PC-3 (cell line): ENCODE results near the gene TRIM28. TPM values are rescaled to one million over a fixed set of nuclear protein-coding genes. Genes with fewer than 3 reads are reported as not detected.
A peak's percentile ranks its signal among the peaks of the same experiment; 100 is the strongest.

ENCODE experiments used
- ATAC-seq: fragments of 200-7000 bp; cut with Tn5 transposase; 2 replicates; pipeline ENCODE4 v1.9.1; 2020; ENCODE audit warnings: mild to moderate bottlenecking, moderate library complexity
- BruUV-seq: library from RNA; stranded (reverse); fragments of 400-500 nt; replicated peaks from 2 replicates; lab custom pipeline; 2021; lab: Mats Ljungman, UMichigan
- CTCF ChIA-PET: fragments of 300-600 bp; sonication (Branson Sonifier 250); formaldehyde crosslinking; loops from one replicate; lab custom pipeline; 2022; ENCODE audit warnings: antibody characterized with exemption; lab: Charles Lee
- POLR2A ChIA-PET: fragments of 300-600 bp; sonication (Branson Sonifier 250); formaldehyde crosslinking; loops from one replicate; lab custom pipeline; 2022; ENCODE audit warnings: antibody characterized with exemption; ENCODE audit not compliant: unreplicated experiment; lab: Charles Lee
- DNase-seq: peaks from one replicate; pipeline ENCODE4 v3.0.0-alpha.2; 2015
- H2AFZ ChIP-seq: fragments of 300-600 bp; sonication (generic); 2 replicates; pipeline ENCODE4 v1.6.0; 2016; ENCODE audit warnings: antibody characterized with exemption, low read length
- H3F3A ChIP-seq: fragments of 300-600 bp; sonication (generic); one replicate; pipeline ENCODE4 v1.6.0; 2017; ENCODE audit warnings: antibody characterized with exemption, low read length, control low read depth, mild to moderate bottlenecking; ENCODE audit not compliant: unreplicated experiment
- H3K27ac ChIP-seq: fragments of 300-600 bp; sonication (generic); 2 replicates; pipeline ENCODE4 v1.5.1; 2016; ENCODE audit warnings: mild to moderate bottlenecking, low read length
- H3K27me3 ChIP-seq: fragments of 300-600 bp; sonication (generic); 2 replicates; pipeline ENCODE4 v1.6.1; 2016; ENCODE audit warnings: low read length, mixed read lengths
- H3K36me3 ChIP-seq: fragments of 300-600 bp; sonication (generic); 2 replicates; pipeline ENCODE4 v1.6.1; 2016; ENCODE audit warnings: low read depth, mixed run types, low read length, mixed read lengths
- H3K4me1 ChIP-seq: fragments of 300-600 bp; sonication (generic); 2 replicates; pipeline ENCODE4 v1.5.1; 2016; ENCODE audit warnings: low read length; ENCODE audit not compliant: insufficient read depth
- H3K4me2 ChIP-seq: fragments of 300-600 bp; sonication (generic); 2 replicates; pipeline ENCODE4 v1.6.0; 2016; ENCODE audit warnings: low read length
- H3K4me3 ChIP-seq: fragments of 300-600 bp; sonication (generic); 2 replicates; pipeline ENCODE4 v1.5.1; 2016; ENCODE audit warnings: mild to moderate bottlenecking, low read length, mixed read lengths
- H3K79me2 ChIP-seq: fragments of 300-600 bp; sonication (generic); 2 replicates; pipeline ENCODE4 v1.6.1; 2017; ENCODE audit warnings: low read length, mixed read lengths
- H3K9ac ChIP-seq: fragments of 300-600 bp; sonication (generic); 2 replicates; pipeline ENCODE4 v1.6.0; 2016; ENCODE audit warnings: mild to moderate bottlenecking, low read length
- H3K9me2 ChIP-seq: fragments of 300-600 bp; sonication (generic); replicated peaks from 2 replicates; pipeline ENCODE4 v1.6.1; 2016; ENCODE audit warnings: mixed run types, low read length, mixed read lengths
- H3K9me3 ChIP-seq: fragments of 300-600 bp; sonication (generic); 2 replicates; pipeline ENCODE4 v1.6.1; 2016; ENCODE audit warnings: low read length, mixed read lengths
- H4K20me1 ChIP-seq: fragments of 300-600 bp; sonication (generic); 2 replicates; pipeline ENCODE4 v1.6.1; 2016; ENCODE audit warnings: low read length, mixed read lengths
- CTCF ChIP-seq: fragments of 300-600 bp; sonication (generic); conservative IDR thresholded peaks from 2 replicates; pipeline ENCODE4 v1.5.1; 2017; ENCODE audit warnings: antibody characterized with exemption, low read depth, mild to moderate bottlenecking, low read length
- EZH2 ChIP-seq: fragments of 300-600 bp; sonication (generic); IDR thresholded peaks from one replicate; pipeline ENCODE4 v1.6.1; 2017; ENCODE audit warnings: antibody characterized with exemption, mild to moderate bottlenecking, low read length; ENCODE audit not compliant: unreplicated experiment
- EZH2phosphoT487 ChIP-seq: fragments of 300-600 bp; sonication (generic); IDR thresholded peaks from 2 replicates; pipeline ENCODE4 v1.6.1; 2018; ENCODE audit warnings: mild to moderate bottlenecking, antibody characterized with exemption, low read length, borderline replicate concordance
- intact Hi-C: fragments of 100-400 bp; cut with micrococcal nuclease; formaldehyde crosslinking; loops from 2 replicates; pipeline ENCODE4 v1.9.0; 2023
- total RNA-seq: library from RNA; depleted of rRNA; stranded (reverse); fragments of >200 nt; gene quantifications from 2 replicates; pipeline ENCODE4 v1.2.3, GENCODE V29; 2014

Gene TRIM28
- total RNA-seq, 1 experiment from 2014 or later: 1,169 TPM

- TF ChIP-seq EZH2phosphoT487: no peak
- TF ChIP-seq CTCF: no peak
- no TSS peak for BruUV-seq
- no peaks in the 10 kb centered on the region for H3K9me3 ChIP-seq
- peaks cover 8% of the 10 kb centered on the region for H3K4me1 ChIP-seq
- no peaks in the 10 kb centered on the region for H4K20me1 ChIP-seq
- H3K9ac ChIP-seq: 0 out of 2 replicates have a peak overlapping the region, but pooled peaks have one; percentile 14
- no peaks in the 10 kb centered on the region for H3F3A ChIP-seq
- no peaks in the 10 kb centered on the region for H3K27me3 ChIP-seq
- no peak overlapping the region for H3K4me3 ChIP-seq
- no peak overlapping the region for H3K27ac ChIP-seq
- DNase-seq (no peak), ATAC-seq (no peak)
- no peak overlapping the region for H3K4me2 ChIP-seq
- peaks cover 33% of the 10 kb centered on the region for H3K79me2 ChIP-seq
- peaks cover 17% of the 10 kb centered on the region for H3K36me3 ChIP-seq
- H2AFZ ChIP-seq: no peak overlapping the region
- CTCF ChIA-PET: interaction anchor here (0.6 kb wide), 1 partner anchor 46 kb away, joined by 4 read pairs; no protein-coding TSS in a partner anchor
- POLR2A ChIA-PET: no interaction called here
- H3K9me2 ChIP-seq: no peaks in the 10 kb centered on the region
- intact Hi-C loops: no loop called here
These were observed 30.6 kb upstream of the TRIM28 start for GRCh38 chr19:58513213-58513693.

DNA sequence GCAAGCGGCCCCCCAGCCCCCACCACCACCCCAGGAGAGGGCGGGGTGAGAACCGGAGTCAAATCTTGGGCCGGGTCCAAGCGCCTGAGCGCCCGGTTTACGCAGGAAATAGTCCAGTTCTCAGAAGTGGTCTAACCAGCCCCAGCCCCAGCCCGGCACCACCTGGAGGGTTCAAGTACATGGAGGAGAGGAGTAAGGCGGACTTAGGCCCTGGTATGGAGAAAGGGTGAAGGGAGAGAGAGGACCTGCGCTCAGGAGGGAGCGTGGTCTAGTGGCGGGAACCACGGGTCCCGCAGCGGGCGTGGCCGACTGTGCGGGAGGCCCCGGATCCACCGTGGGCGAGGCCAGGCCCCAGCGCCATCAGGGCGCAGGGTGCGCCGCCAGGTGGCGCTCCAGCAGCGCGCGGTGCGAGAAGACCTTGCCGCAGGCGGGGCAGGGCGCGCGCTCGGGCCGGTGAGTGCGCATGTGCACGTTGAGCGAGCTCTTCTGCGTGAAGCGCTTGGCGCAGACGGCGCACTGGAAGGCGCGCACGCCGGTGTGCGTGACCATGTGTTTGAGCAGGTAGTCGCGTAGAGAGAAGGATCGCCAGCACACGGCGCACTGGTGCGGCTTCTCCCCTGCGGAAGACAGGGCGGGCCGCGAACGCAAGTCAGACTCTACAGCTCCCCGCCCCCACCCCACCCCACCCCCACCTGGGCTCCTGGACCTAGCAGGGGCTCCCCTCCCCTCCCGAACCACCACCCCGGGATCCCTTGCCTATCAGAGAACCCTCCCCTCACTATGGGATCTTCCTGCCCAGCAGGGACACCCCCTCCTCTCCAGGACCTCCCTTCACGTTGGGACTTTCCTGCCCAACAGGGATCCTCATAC is 29.9 kb upstream of the TRIM28 start:
- H3K9me2 ChIP-seq: no peaks in the 10 kb centered on the region
- H3F3A ChIP-seq: no peaks in the 10 kb centered on the region
- peak; percentile 87 for DNase-seq
- intact Hi-C loops: no loop called here
- BruUV-seq: no TSS peak
- no peaks in the 10 kb centered on the region for H3K27me3 ChIP-seq
- H3K9me3 ChIP-seq: no peaks in the 10 kb centered on the region
- H3K79me2 ChIP-seq: peaks cover 40% of the 10 kb centered on the region
- H2AFZ ChIP-seq: peak overlapping the region; percentile 50
- ATAC-seq: peak; percentile 42
- ChIA-PET CTCF (interaction anchor here (0.6 to 0.7 kb wide), 3 partner anchors 30 to 67 kb away, joined by 3 to 4 read pairs (median 3); partner anchors contain the start of gene TRIM28), POLR2A (no interaction called here)
- peak overlapping the region; percentile 81 for H3K4me2 ChIP-seq
- H3K4me1 ChIP-seq: peaks cover 11% of the 10 kb centered on the region
- H3K27ac ChIP-seq: no peak overlapping the region
- peak overlapping the region; percentile 59 for H3K4me3 ChIP-seq
- TF ChIP-seq EZH2phosphoT487 (no peak), CTCF (peak; percentile 78)
- no peaks in the 10 kb centered on the region for H4K20me1 ChIP-seq
- H3K36me3 ChIP-seq: peaks cover 17% of the 10 kb centered on the region
- peak overlapping the region; percentile 68 for H3K9ac ChIP-seq

DNA sequence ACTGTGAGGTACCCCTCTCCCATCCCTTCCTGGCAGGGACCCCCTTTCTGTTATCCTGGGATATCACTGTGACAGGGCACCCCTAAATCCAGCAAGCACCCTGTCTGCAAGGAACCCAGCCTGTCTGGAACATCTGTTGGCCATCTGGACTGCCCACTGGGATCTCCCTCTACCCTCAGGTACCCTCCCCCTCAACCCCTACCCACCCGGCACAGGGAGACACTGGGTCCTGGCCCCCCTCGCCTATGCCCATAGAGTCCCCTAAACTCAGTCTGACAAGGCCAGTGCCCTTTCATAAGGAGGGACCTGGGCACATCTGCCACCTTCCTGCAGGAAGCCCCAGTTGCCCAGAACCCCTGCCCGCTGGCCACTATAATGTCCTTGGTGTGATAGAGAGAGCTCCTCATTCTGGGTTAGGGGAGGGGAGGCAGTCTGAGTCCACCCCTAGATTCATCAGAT is 29.3 kb upstream of the TRIM28 start:
- peaks cover 44% of the 10 kb centered on the region for H3K79me2 ChIP-seq
- POLR2A ChIA-PET: no interaction called here
- peaks cover 11% of the 10 kb centered on the region for H3K4me1 ChIP-seq
- TF ChIP-seq CTCF: no peak
- TF ChIP-seq EZH2: no peak
- no peak for TF ChIP-seq EZH2phosphoT487
- H2AFZ ChIP-seq: no peak overlapping the region
- H3K27ac ChIP-seq: no peak overlapping the region
- intact Hi-C loops: no loop called here
- ATAC-seq: no peak
- peak overlapping the region; percentile 59 for H3K4me3 ChIP-seq
- H4K20me1 ChIP-seq: no peaks in the 10 kb centered on the region
- peak overlapping the region; percentile 81 for H3K4me2 ChIP-seq
- CTCF ChIA-PET: interaction anchor here (0.6 kb wide), 1 partner anchor 29 kb away, joined by 3 read pairs; the partner anchor contains the start of gene TRIM28
- H3K36me3 ChIP-seq: peaks cover 17% of the 10 kb centered on the region
- no peak for DNase-seq
- BruUV-seq: no TSS peak
- no peaks in the 10 kb centered on the region for H3F3A ChIP-seq
- H3K27me3 ChIP-seq: no peaks in the 10 kb centered on the region
- H3K9me3 ChIP-seq: no peaks in the 10 kb centered on the region
- peak overlapping the region; percentile 68 for H3K9ac ChIP-seq
- no peaks in the 10 kb centered on the region for H3K9me2 ChIP-seq
